HCT116 (cell line): ENCODE data around the gene ARHGAP12. TPM values are rescaled to one million over a fixed set of nuclear protein-coding genes. Genes with fewer than 3 reads are reported as not detected.

Source experiments
- ATAC-seq: fragments of 200-7000 bp; cut with Tn5 transposase; 2 replicates; pipeline ENCODE4 v1.9.1; 2020; ENCODE audit warnings: mild to moderate bottlenecking, moderate library complexity
- BruUV-seq: library from RNA; stranded (reverse); fragments of 400-500 nt; replicated peaks from 2 replicates; lab custom pipeline; 2021; lab: Mats Ljungman, UMichigan
- CTCF ChIA-PET: fragments of 300-600 bp; sonication (Branson Sonifier 250); formaldehyde crosslinking; loops from one replicate; lab custom pipeline; 2021; ENCODE audit warnings: antibody characterized with exemption; lab: Charles Lee
- POLR2A ChIA-PET: fragments of 300-600, 350-600 bp; sonication (Branson Sonifier 250); formaldehyde crosslinking; loops from one replicate; lab custom pipeline; 2021; ENCODE audit warnings: antibody characterized with exemption; lab: Charles Lee
- RAD21 ChIA-PET, 2 experiments: fragments of 300-600 bp; sonication (Branson Sonifier 250); formaldehyde crosslinking; loops; one replicate each; lab custom pipeline; 2023; ENCODE audit warnings: low total read pairs in 2 of 2; ENCODE audit not compliant: uncharacterized antibody in 2 of 2, unreplicated experiment in 2 of 2, low non-redundant PET in 1 of 2; lab: Charles Lee
- DNase-seq: peaks from one replicate; pipeline ENCODE4 v3.0.0-alpha.2; 2010; ENCODE audit warnings: low read depth, low spot score
- H2AFZ ChIP-seq: fragments of 200-600 bp; shearing (Covaris generic), sonication (generic); 2 replicates; pipeline ENCODE4 v1.6.1; 2017; ENCODE audit warnings: low read depth, mixed run types, mixed read lengths, antibody characterized with exemption, low read length; ENCODE audit not compliant: poor library complexity, severe bottlenecking
- H3K27ac ChIP-seq: 2 replicates; pipeline ENCODE4 v1.5.1; 2012; ENCODE audit warnings: low read depth, low read length
- H3K27me3 ChIP-seq: fragments of 200-600 bp; sonication (generic); 2 replicates; pipeline ENCODE4 v1.6.1; 2016; ENCODE audit warnings: mixed run types, low read length, mixed read lengths; ENCODE audit not compliant: insufficient read depth
- H3K36me3 ChIP-seq, 2 experiments: fragments of 200-500 bp in 1 of 2; fragments of 200-600 bp in 1 of 2; sonication (Bioruptor generic) in 1 of 2; sonication (generic) in 1 of 2; 2 replicates each; pipeline versions ENCODE4 v1.5.1 to v1.6.1; 2014 to 2016; ENCODE audit warnings: low read length in 2 of 2, inconsistent platforms in 1 of 2, mixed read lengths in 1 of 2, mixed run types in 1 of 2; ENCODE audit not compliant: insufficient read depth in 2 of 2, control insufficient read depth in 1 of 2
- H3K4me1 ChIP-seq, 2 experiments: fragments of 200-600 bp in 1 of 2; sonication (generic) in 1 of 2; 2 replicates each; pipeline versions ENCODE4 v1.5.1 to v1.6.1; 2012 to 2017; ENCODE audit warnings: low read length in 2 of 2, inconsistent platforms in 1 of 2, mild to moderate bottlenecking in 1 of 2, mixed read lengths in 1 of 2, mixed run types in 1 of 2, moderate library complexity in 1 of 2; ENCODE audit not compliant: insufficient read depth in 2 of 2, control insufficient read depth in 1 of 2
- H3K4me2 ChIP-seq: fragments of 200-600 bp; sonication (generic); 2 replicates; pipeline ENCODE4 v1.6.1; 2017; ENCODE audit warnings: mixed run types, low read length, mixed read lengths
- H3K4me3 ChIP-seq, 2 experiments: fragments of 200-600 bp in 1 of 2; sonication (generic) in 1 of 2; replicated peaks in 1 of 2; 2 replicates each; pipeline ENCODE4 v1.5.1; 2011 to 2016; ENCODE audit warnings: low read length in 2 of 2, control low read depth in 1 of 2, low read depth in 1 of 2, mild to moderate bottlenecking in 1 of 2, mixed read lengths in 1 of 2, mixed run types in 1 of 2
- H3K79me2 ChIP-seq: fragments of 200-600 bp; sonication (generic); 2 replicates; pipeline ENCODE4 v1.6.1; 2017; ENCODE audit warnings: mild to moderate bottlenecking, mixed run types, low read length, moderate library complexity, mixed read lengths; ENCODE audit not compliant: insufficient read depth
- H3K9ac ChIP-seq: fragments of 200-600 bp; sonication (generic); 2 replicates; pipeline ENCODE4 v1.6.1; 2016; ENCODE audit warnings: low read length, mixed read lengths
- H3K9me2 ChIP-seq: fragments of 200-600 bp; sonication (generic), shearing (Covaris generic); 2 replicates; pipeline ENCODE4 v1.6.1; 2017; ENCODE audit warnings: mixed run types, mild to moderate bottlenecking, moderate library complexity; ENCODE audit not compliant: insufficient read depth
- H3K9me3 ChIP-seq, 2 experiments: fragments of 200-500 bp in 1 of 2; fragments of 200-600 bp in 1 of 2; sonication (Bioruptor generic) in 1 of 2; sonication (generic) in 1 of 2; 2 replicates each; pipeline ENCODE4 v1.6.1; 2014 to 2017; ENCODE audit warnings: low read length in 2 of 2, mixed read lengths in 2 of 2, inconsistent platforms in 1 of 2, low read depth in 1 of 2, mild to moderate bottlenecking in 1 of 2, mixed run types in 1 of 2, moderate library complexity in 1 of 2; ENCODE audit not compliant: control insufficient read depth in 1 of 2, insufficient read depth in 1 of 2
- H4K20me1 ChIP-seq: fragments of 200-600 bp; sonication (generic), shearing (Covaris generic); 2 replicates; pipeline ENCODE4 v1.6.1; 2017; ENCODE audit warnings: mixed run types, mild to moderate bottlenecking, moderate library complexity; ENCODE audit not compliant: insufficient read depth
- CEBPB ChIP-seq: IDR thresholded peaks from 2 replicates; pipeline ENCODE4 v1.6.1; 2012; ENCODE audit warnings: low read depth
- CTCF ChIP-seq, 3 experiments: fragments of 200-600 bp in 1 of 3; sonication (generic) in 1 of 3; IDR thresholded peaks in 2 of 3; conservative IDR thresholded peaks in 1 of 3; 2 replicates each; pipeline ENCODE4 v1.5.1; 2012 to 2017; ENCODE audit warnings: low read depth in 2 of 3, low read length in 2 of 3, antibody characterized with exemption in 1 of 3, borderline replicate concordance in 1 of 3, control low read depth in 1 of 3, mild to moderate bottlenecking in 1 of 3, mixed read lengths in 1 of 3, mixed run types in 1 of 3, moderate library complexity in 1 of 3; ENCODE audit not compliant: insufficient read depth in 1 of 3
- EZH2 ChIP-seq: fragments of 200-600 bp; sonication (generic); IDR thresholded peaks from 2 replicates; pipeline ENCODE4 v1.6.1; 2017; ENCODE audit warnings: antibody characterized with exemption, mixed run types
- FOSL1 ChIP-seq: IDR thresholded peaks from 2 replicates; pipeline ENCODE4 v1.6.1; 2012; ENCODE audit warnings: low read depth
- JUND ChIP-seq: IDR thresholded peaks from 2 replicates; pipeline ENCODE4 v1.6.1; 2012
- SIN3A ChIP-seq: IDR thresholded peaks from 2 replicates; pipeline ENCODE4 v1.6.1; 2012; ENCODE audit warnings: low read depth
- TCF7L2 ChIP-seq: IDR thresholded peaks from 2 replicates; pipeline ENCODE4 v1.7.0; 2011; ENCODE audit warnings: borderline replicate concordance, inconsistent platforms; ENCODE audit not compliant: insufficient read depth, insufficient read length; ENCODE audit errors: extremely low read depth
- intact Hi-C: fragments of 100-400 bp; cut with micrococcal nuclease; formaldehyde crosslinking; loops from 2 replicates; pipeline ENCODE4 v1.10.0; 2022
- total RNA-seq: library from RNA; stranded (reverse); gene quantifications from one replicate; pipeline ENCODE4 v1.2.1, GENCODE V29; 2021; ENCODE audit not compliant: unreplicated experiment
- TF ChIP-seq, protein P1 (sequence below): IDR thresholded peaks from 2 replicates; pipeline ENCODE4 v1.6.1; 2012

The ARHGAP12 gene
- total RNA-seq, 1 experiment from 2014 or later: 80.3 TPM

GRCh38 chr10:31768467-31768866 lies 160.2 kb downstream of the ARHGAP12 start:
- H3K36me3 ChIP-seq: no peaks in the 10 kb centered on the region
- H3K9me3 ChIP-seq: no peaks in the 10 kb centered on the region
- no peaks in the 10 kb centered on the region for H3K27me3 ChIP-seq
- no peak overlapping the region for H3K27ac ChIP-seq
- ChIA-PET POLR2A (interaction anchor here (1.0 kb wide), 1 partner anchor 10 kb away, joined by 3 read pairs; no protein-coding TSS in a partner anchor), RAD21 (interaction anchor here in 1 of 2 experiments (0.8 kb wide), 1 partner anchor 232 kb away, joined by 3 read pairs; no protein-coding TSS in a partner anchor), CTCF (interaction anchor here (0.8 kb wide), 1 partner anchor 60 kb away, joined by 3 read pairs; no protein-coding TSS in a partner anchor)
- no TSS peak for BruUV-seq
- peak overlapping the region; percentile 0 for H2AFZ ChIP-seq
- no peaks in the 10 kb centered on the region for H4K20me1 ChIP-seq
- H3K4me2 ChIP-seq: peak overlapping the region; percentile 38; the same call in 1 of the 2 replicates
- DNase-seq (no peak), ATAC-seq (0 out of 2 replicates have a peak, but pooled peaks have one; percentile 10)
- no peak overlapping the region for H3K4me3 ChIP-seq
- intact Hi-C loops: no loop called here
- TF ChIP-seq, protein P1, sequence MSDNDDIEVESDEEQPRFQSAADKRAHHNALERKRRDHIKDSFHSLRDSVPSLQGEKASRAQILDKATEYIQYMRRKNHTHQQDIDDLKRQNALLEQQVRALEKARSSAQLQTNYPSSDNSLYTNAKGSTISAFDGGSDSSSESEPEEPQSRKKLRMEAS: no peak
- TF ChIP-seq EZH2: no peak
- no peak for TF ChIP-seq FOSL1
- 0 out of 2 replicates have a peak, but pooled peaks have one; percentile 13 for TF ChIP-seq JUND
- TF ChIP-seq CEBPB: peak; percentile 34; the same call in 1 of the 2 replicates
- no peak for TF ChIP-seq CTCF (IDR thresholded peaks at IDR 0.05 in 2 of 3, conservative IDR thresholded peaks at IDR 0.05 in 1 of 3; ENCODE audit: borderline replicate concordance in 1 of 3, insufficient read depth in 1 of 3, low read depth in 2 of 3, low read length in 2 of 3)
- no peak for TF ChIP-seq SIN3A
- no peak for TF ChIP-seq TCF7L2
- no peaks in the 10 kb centered on the region for H3K79me2 ChIP-seq
- no peak overlapping the region for H3K9ac ChIP-seq
- peaks cover 8 to 19% of the 10 kb centered on the region in 2 experiments; a peak in 3 of 4 replicates for H3K4me1 ChIP-seq
- H3K9me2 ChIP-seq: no peaks in the 10 kb centered on the region
